NCI-H128 (cell line): ENCODE results near the gene BZW2.
A peak's percentile ranks its signal among the peaks of the same experiment; 100 is the strongest.

Experiments used
- DNase-seq: peaks from one replicate; lab custom pipeline; 2025; ENCODE audit not compliant: unreplicated experiment; lab: John Stamatoyannopoulos, UW

The BZW2 gene

DNA sequence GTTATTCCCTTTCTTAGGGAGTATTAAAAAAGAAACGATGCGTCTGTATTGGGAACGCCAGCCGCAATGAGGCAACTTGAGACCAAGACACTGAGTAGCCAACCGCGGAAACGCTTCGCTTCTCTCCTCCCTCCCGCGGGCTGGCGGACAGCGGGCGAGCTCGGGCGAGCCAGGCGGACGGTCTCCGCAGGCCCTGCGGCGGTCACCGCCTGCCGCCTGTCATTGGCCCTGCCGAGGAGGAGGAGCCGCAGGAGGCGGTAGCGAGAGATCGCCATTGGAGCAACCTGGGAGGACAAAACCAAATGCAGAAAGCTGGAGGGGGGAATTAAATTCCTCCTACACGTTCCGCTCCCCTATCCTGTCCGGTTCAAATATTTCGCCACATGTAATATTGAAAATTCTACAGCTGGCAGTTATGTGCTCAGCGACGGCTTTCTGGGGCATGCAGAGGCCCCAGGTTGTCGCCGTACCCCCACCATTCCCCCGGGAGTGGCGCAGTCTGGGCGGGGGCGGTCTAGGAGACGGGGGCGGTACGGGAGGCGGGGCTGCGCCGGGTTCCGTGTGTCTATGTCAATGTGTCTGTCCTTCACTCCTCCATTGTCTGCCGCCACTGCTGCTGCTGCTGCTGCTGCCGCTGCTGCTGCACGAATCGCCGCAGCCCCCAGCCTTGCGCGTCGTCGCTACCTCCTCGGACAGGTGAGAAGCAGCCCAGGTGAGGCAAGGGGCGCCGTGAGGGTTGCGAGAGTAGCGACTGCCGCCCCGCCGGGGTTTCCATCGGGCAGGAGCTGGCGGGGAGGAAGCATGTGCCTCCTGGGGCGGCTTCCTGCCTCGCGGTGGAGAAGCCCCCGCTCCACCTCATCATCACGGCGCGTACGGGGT is at the start of gene BZW2, which contains the start of gene ANKMY2:
TSS of gene BZW2 (plus strand) at position 589 of the 879 bp plus-strand sequence. CDS start 19,263 bp downstream, outside the sequence.
TSS of gene ANKMY2 (minus strand) at position 162 of the 879 bp plus-strand sequence. CDS start 181 bp downstream, outside the sequence.
- peak; percentile 92 for DNase-seq

- DNase-seq, result no peak
Measured at GRCh38 chr7:16598015-16598414, 48.0 kb upstream of the BZW2 start.

- no peak for DNase-seq
Measured at GRCh38 chr7:16599860-16600259, 46.1 kb upstream of the BZW2 start.

- no peak for DNase-seq
Measured at GRCh38 chr7:16603633-16604032, 42.3 kb upstream of the BZW2 start.

- DNase-seq, result no peak
Measured at GRCh38 chr7:16604054-16604453, 41.9 kb upstream of the BZW2 start.

DNA sequence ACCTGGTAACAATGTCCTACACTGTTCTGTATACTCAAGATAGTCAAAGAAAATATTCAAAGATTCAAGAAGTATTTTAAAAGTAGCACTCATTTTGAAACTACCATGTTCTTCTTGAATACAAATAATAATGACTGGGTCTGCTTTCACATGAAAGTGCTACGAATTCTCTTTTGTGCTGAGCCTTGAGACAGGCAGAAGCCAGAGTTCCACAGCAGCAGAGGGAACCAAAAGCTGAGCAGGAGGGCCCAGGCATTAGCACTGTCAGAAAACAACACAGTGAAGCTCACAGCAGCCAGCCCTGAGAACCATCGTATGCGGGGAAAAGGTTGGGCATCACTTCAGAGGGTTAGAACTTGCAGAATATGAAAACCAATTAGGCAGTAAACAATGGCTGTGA is 39.3 kb upstream of the BZW2 start:
- DNase-seq, result no peak

GRCh38 chr7:16609842-16610450 is 36.0 kb upstream of the BZW2 start:
- DNase-seq, result no peak

DNA sequence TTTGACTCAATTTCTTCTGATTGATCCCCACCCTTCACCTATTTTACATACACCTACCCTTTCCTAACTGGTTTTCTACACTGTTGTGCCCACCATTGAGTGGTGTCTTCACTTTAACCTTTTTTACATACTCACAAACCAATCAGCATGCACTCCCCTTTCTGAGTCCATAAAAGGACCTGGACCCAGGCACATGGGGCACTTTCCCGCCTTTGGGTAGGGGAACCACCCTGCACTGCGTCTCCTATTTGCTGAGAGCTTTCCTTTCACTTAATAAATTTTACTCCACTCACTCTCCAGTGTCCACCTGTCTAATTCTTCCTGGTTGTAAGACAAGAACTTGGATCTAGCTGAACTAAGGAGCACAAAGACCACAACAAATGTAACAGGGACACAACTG is 34.3 kb upstream of the BZW2 start:
- DNase-seq, result no peak

GRCh38 chr7:16615228-16615627 is 30.8 kb upstream of the BZW2 start:
- DNase-seq, result no peak

- DNase-seq, result no peak
Measured at GRCh38 chr7:16616122-16616521, 29.9 kb upstream of the BZW2 start.

DNA sequence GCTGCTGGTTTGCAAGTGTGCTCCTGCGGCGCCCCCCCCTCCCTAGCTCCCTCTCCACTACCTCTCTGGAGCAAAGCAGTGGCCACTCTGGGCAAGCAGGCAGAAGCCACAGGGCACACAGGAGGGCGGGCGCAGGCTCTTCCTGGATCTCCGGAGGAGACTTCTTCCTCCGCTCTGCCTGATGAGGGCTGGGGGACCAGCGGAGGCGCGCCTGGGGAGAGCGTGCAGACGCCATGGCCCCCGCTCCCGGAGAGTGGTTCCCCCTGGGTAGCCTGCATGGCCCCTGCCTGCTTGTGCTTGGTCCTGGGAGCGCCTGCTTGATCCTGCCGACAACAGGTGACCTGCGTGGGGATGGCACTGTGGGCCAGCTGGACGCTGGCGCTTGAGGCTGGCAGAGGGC is 29.4 kb upstream of the BZW2 start:
- DNase-seq, result no peak

DNA sequence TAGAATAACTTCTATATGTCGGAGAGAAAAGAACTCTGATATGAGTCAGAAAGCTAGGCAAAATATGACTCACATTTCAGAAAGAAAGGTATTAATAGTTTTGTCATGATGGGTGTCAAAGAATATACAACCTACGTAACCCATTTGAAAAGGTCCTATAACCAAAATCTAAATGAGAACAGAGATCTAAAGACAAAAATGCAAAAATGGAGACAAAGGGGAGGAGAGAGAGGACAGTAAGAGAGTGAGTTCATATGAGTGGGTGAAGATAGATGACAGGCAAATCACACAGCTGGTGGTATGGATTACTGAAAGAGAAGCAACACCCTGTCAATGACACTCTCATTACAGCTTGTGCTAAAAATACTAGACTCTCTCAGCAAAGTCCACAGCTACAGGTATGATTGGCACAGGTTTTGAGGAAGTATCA is 26.0 kb upstream of the BZW2 start:
- DNase-seq, result no peak

DNA sequence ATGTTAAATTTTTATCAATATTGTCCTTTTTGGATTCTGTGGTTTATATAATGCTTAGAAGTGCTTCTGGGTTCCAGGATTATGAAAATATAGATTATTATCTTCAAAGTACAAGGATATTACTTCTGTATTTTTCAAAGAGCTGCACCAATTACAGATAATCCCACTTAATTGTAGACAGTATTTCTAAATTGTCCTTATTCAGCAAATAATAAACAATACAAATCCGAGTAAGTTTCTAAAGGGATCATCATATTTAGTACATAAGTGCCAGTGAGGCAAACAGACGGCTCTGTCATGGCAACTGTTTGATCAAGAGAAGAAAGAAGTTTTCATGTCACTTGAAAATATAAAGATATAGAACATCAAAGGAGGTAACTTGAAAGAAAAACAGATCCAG is 19.6 kb upstream of the BZW2 start:
- DNase-seq, result no peak

DNA sequence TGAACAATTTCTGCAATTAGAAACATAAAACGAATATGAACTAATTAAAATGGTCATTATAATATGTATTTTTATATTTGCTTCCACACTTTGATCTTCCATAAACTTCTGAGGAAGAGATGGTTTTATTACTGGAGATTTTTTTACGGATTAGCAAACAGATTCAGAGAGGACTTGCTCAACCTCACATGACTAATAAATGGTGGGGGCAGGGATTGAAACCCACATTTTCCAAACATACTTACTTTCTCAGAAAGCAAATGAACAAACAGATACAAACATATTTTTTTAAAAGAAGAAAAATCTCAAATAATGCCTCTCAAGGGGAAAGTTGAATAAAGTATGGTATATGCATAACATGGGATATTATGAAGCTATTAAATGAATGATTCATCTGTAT is 18.7 kb upstream of the BZW2 start:
- DNase-seq, result no peak

- DNase-seq, result no peak
Measured at GRCh38 chr7:16630654-16631053, 15.3 kb upstream of the BZW2 start.

GRCh38 chr7:16634271-16634738 is 11.7 kb upstream of the BZW2 start:
- no peak for DNase-seq

GRCh38 chr7:16636555-16637101 is 9.4 kb upstream of the BZW2 start:
- no peak for DNase-seq

GRCh38 chr7:16637379-16637778 is 8.6 kb upstream of the BZW2 start:
- DNase-seq, result no peak

DNA sequence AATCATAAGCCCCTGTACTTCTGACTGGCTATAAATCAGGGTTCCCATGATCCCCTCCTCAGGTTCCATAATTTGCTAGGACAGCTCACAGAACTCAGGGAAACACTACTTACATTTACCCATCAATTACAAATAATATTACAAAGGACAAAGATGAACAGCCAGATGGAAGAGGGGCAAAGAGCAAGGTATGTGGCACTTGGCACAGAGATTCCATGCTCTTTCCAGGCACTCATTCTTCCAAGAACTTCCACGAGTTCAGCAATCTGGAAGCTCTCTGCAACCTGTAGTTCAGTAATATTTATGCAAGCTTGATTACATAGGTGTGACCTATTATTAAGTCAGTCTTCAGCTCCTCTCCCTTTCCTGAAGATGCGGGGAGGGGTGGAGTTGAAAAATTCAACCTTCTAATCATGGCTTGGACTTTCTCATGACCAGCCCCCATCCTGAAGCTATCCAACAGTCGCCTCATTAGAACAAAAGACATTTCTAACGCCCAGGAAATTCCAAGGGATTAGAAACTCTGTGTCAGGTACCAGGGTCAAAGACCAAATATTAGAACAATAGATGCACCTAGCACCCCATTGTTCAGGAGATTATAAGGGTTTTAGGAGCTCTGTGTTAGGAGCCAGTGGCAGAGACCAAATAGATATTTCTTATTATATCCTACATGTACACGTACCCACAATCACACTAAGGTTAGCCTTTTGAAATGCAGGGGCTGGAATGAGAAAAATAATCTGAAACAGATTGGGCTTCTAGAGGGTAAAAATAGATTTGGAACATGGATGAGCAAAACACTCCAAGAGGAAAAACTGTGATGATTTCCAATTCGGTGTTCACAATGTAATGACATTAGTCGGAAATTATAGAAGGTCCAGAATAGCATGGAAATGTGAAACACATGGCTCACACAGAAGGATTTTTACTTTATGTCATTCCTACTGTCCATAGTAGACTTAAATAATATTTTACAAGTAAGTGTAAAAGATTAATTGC is 7.4 kb upstream of the BZW2 start:
- DNase-seq, result no peak

- no peak for DNase-seq
Measured at GRCh38 chr7:16644157-16644556, 1.8 kb upstream of the BZW2 start.
